Activated T-cell treated with anti-CD3 and anti-CD28 coated beads, Interleukin-2, amount 50 U/mL, for 48 hours (primary cell): ENCODE measurements around the gene GFRA1.
"Not testable (repeated sequence)": the region's sequence is repeated elsewhere in the genome, so short reads cannot be mapped to it uniquely, and the experiment has no call there.

ENCODE experiments used
- DNase-seq, 2 experiments: peaks; one replicate each; pipeline ENCODE4 v3.0.0-alpha.2; 2020

GFRA1 gene

GRCh38 chr10:116195039-116195438, 78.0 kb downstream of the GFRA1 start:
- DNase-seq: no peak

- DNase-seq: no peak
These were observed 78.9 kb downstream of the GFRA1 start for GRCh38 chr10:116194061-116194460.

GRCh38 chr10:116190883-116191282, 82.1 kb downstream of the GFRA1 start:
- DNase-seq: no peak

GRCh38 chr10:116186273-116186672, 86.7 kb downstream of the GFRA1 start:
- no peak for DNase-seq

- DNase-seq: no peak
These were observed 87.7 kb downstream of the GFRA1 start for GRCh38 chr10:116185199-116185867.

- no peak for DNase-seq
These were observed 88.6 kb downstream of the GFRA1 start for GRCh38 chr10:116184512-116184794.

GRCh38 chr10:116183733-116184511, 89.1 kb downstream of the GFRA1 start:
- DNase-seq: no peak

GRCh38 chr10:116182426-116182825, 90.6 kb downstream of the GFRA1 start:
- no peak for DNase-seq

GRCh38 chr10:116178086-116178605, 94.9 kb downstream of the GFRA1 start:
- DNase-seq: no peak

GRCh38 chr10:116175231-116175630, 97.8 kb downstream of the GFRA1 start:
- DNase-seq: no peak

- no peak for DNase-seq
These were observed 101.5 kb downstream of the GFRA1 start for GRCh38 chr10:116171505-116171904.

- no peak for DNase-seq
These were observed 102.2 kb downstream of the GFRA1 start for GRCh38 chr10:116170815-116171250.

GRCh38 chr10:116169782-116170445, 103.1 kb downstream of the GFRA1 start:
- DNase-seq: no peak

GRCh38 chr10:116168745-116169144, 104.3 kb downstream of the GFRA1 start:
- DNase-seq: no peak

GRCh38 chr10:116168329-116168728, 104.7 kb downstream of the GFRA1 start:
- DNase-seq: no peak

- not testable (repeated sequence) for DNase-seq
These were observed 107.1 kb downstream of the GFRA1 start for GRCh38 chr10:116165941-116166340.

GRCh38 chr10:116164291-116164690, 108.7 kb downstream of the GFRA1 start:
- no peak for DNase-seq

GRCh38 chr10:116163333-116164131, 109.5 kb downstream of the GFRA1 start:
- no peak for DNase-seq

- DNase-seq: no peak
These were observed 110.2 kb downstream of the GFRA1 start for GRCh38 chr10:116162851-116163250.

GRCh38 chr10:116160271-116160670, 112.7 kb downstream of the GFRA1 start:
- no peak for DNase-seq

GRCh38 chr10:116159197-116159596, 113.8 kb downstream of the GFRA1 start:
- no peak for DNase-seq

GRCh38 chr10:116158036-116158435, 115.0 kb downstream of the GFRA1 start:
- DNase-seq: no peak

- DNase-seq: no peak
These were observed 115.5 kb downstream of the GFRA1 start for GRCh38 chr10:116157485-116157884.
